Activated CD4-positive, alpha-beta T cell treated with anti-CD3 and anti-CD28 coated beads, Interleukin-2, amount 10 ng/mL, durations not matched to agents 7 days and 5 days (primary cell): Measurements from ENCODE around the gene INSIG1. TPM values are rescaled to one million over a fixed set of nuclear protein-coding genes. Genes with fewer than 3 reads are reported as not detected.

Experiments
- CTCF ChIA-PET: fragments of 350-600 bp; sonication (Branson Sonifier 250); formaldehyde crosslinking; loops from one replicate; lab custom pipeline; 2021; ENCODE audit warnings: antibody characterized with exemption; lab: Charles Lee
- POLR2A ChIA-PET: fragments of 350-600 bp; sonication (Branson Sonifier 250); formaldehyde crosslinking; loops from one replicate; lab custom pipeline; 2021; ENCODE audit warnings: antibody characterized with exemption; lab: Charles Lee
- DNase-seq: peaks from one replicate; pipeline ENCODE4 v3.0.0-alpha.2; 2020
- H3K27ac Mint-ChIP-seq: one replicate; pipeline ENCODE4 v1.8.0; 2021; ENCODE audit warnings: mild to moderate bottlenecking, moderate library complexity, mixed read lengths
- H3K27me3 Mint-ChIP-seq: one replicate; pipeline ENCODE4 v1.8.0; 2021; ENCODE audit warnings: mixed read lengths
- H3K36me3 Mint-ChIP-seq: one replicate; pipeline ENCODE4 v1.8.0; 2021; ENCODE audit warnings: low read depth, mixed read lengths
- H3K4me1 Mint-ChIP-seq: one replicate; pipeline ENCODE4 v1.8.0; 2021; ENCODE audit warnings: mixed read lengths
- H3K4me3 Mint-ChIP-seq: one replicate; pipeline ENCODE4 v1.8.0; 2021; ENCODE audit warnings: mild to moderate bottlenecking, moderate library complexity, mixed read lengths
- H3K9me3 Mint-ChIP-seq: one replicate; pipeline ENCODE4 v1.8.0; 2021; ENCODE audit warnings: mixed read lengths
- total RNA-seq, 2 experiments: library from RNA; stranded (reverse); gene quantifications; one replicate each; pipeline ENCODE4 v1.2.3, GENCODE V29; 2021

Gene INSIG1
- total RNA-seq, 2 experiments from 2014 or later = 69.3 to 71.2 TPM

DNA sequence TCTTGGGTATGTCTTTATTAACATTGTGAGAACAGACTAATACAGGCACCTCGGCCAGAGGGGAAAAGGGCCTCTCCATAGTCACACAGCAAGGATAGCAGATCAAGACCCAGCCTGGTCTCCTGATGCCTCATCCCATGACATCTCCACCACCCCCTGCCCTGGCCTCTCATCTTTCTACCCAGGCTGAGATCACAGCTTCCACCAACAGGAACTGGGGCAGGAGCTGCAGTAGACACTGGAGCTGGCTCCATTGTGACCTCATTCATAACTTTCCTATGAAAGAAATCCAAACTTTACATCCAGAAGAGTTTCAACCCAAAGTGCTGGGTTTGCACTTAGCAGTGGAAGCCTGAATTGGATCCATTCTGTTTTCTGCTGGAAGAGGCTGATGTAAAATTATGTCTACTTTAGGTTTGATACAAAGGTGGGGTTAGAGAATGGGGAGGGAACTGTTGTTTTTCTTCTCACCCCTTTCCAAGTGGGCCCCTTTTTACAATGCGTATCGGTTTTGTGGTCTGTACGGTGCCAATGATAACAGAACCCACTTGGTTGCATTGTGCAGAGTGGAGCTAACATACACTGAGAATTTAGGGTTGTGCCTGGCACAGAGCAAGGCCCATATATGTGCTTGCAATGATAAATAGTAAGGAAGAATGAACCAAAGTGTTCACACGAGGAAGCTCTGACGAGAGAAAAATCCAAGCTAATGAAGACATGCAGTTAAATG, 28.6 kb upstream of the INSIG1 start:
- POLR2A ChIA-PET = no interaction called here
- no peak overlapping the region for H3K27ac Mint-ChIP-seq
- no peaks in the 10 kb centered on the region for H3K36me3 Mint-ChIP-seq
- no peaks in the 10 kb centered on the region for H3K9me3 Mint-ChIP-seq
- H3K4me1 Mint-ChIP-seq = peaks cover 9% of the 10 kb centered on the region
- H3K4me3 Mint-ChIP-seq = no peak overlapping the region
- peaks cover 1% of the 10 kb centered on the region for H3K27me3 Mint-ChIP-seq
- DNase-seq = no peak
- CTCF ChIA-PET = interaction anchor here (0.8 to 1.5 kb wide), 4 partner anchors 9 to 30 kb away, joined by 3 read pairs; no protein-coding TSS in a partner anchor

GRCh38 chr7:155269766-155270585, 27.7 kb upstream of the INSIG1 start:
- H3K4me3 Mint-ChIP-seq = no peak overlapping the region
- H3K27me3 Mint-ChIP-seq = peaks cover 5% of the 10 kb centered on the region
- POLR2A ChIA-PET = no interaction called here
- H3K9me3 Mint-ChIP-seq = no peaks in the 10 kb centered on the region
- no peaks in the 10 kb centered on the region for H3K36me3 Mint-ChIP-seq
- H3K27ac Mint-ChIP-seq = peak overlapping the region; percentile 47
- no peak for DNase-seq
- H3K4me1 Mint-ChIP-seq = peaks cover 9% of the 10 kb centered on the region
- CTCF ChIA-PET = interaction anchor here (0.8 to 1.5 kb wide), 4 partner anchors 8 to 30 kb away, joined by 3 read pairs; no protein-coding TSS in a partner anchor

GRCh38 chr7:155270861-155271260, 26.8 kb upstream of the INSIG1 start:
- no peak for DNase-seq
- POLR2A ChIA-PET = no interaction called here
- Mint-ChIP-seq H3K36me3 (no peaks in the 10 kb centered on the region), H3K27me3 (peaks cover 9% of the 10 kb centered on the region), H3K9me3 (no peaks in the 10 kb centered on the region), H3K4me1 (peaks cover 9% of the 10 kb centered on the region), H3K4me3 (no peak overlapping the region), H3K27ac (no peak overlapping the region)
- CTCF ChIA-PET = interaction anchor here (0.7 to 1.5 kb wide), 2 partner anchors 19 to 82 kb away, joined by 3 read pairs; no protein-coding TSS in a partner anchor

GRCh38 chr7:155274633-155275355, 22.9 kb upstream of the INSIG1 start:
- no peak overlapping the region for H3K27ac Mint-ChIP-seq
- peaks cover 14% of the 10 kb centered on the region for H3K4me1 Mint-ChIP-seq
- H3K36me3 Mint-ChIP-seq = no peaks in the 10 kb centered on the region
- POLR2A ChIA-PET = no interaction called here
- DNase-seq = no peak
- no peaks in the 10 kb centered on the region for H3K9me3 Mint-ChIP-seq
- no peak overlapping the region for H3K4me3 Mint-ChIP-seq
- CTCF ChIA-PET = interaction anchor here (1.0 to 1.1 kb wide), 2 partner anchors 14 to 24 kb away, joined by 3 read pairs; no protein-coding TSS in a partner anchor
- peaks cover 21% of the 10 kb centered on the region for H3K27me3 Mint-ChIP-seq

- Mint-ChIP-seq H3K4me3 (no peak overlapping the region), H3K27ac (no peak overlapping the region), H3K9me3 (no peaks in the 10 kb centered on the region), H3K36me3 (no peaks in the 10 kb centered on the region), H3K27me3 (peaks cover 21% of the 10 kb centered on the region), H3K4me1 (peaks cover 16% of the 10 kb centered on the region)
- ChIA-PET POLR2A (no interaction called here), CTCF (interaction anchor here (0.6 to 1.3 kb wide), 6 partner anchors 9 to 355 kb away, joined by 3 to 6 read pairs (median 4); no protein-coding TSS in a partner anchor)
- DNase-seq = no peak
These were observed 21.5 kb upstream of the INSIG1 start for GRCh38 chr7:155276042-155276799.

- no peak for DNase-seq
- H3K4me3 Mint-ChIP-seq = no peak overlapping the region
- H3K36me3 Mint-ChIP-seq = no peaks in the 10 kb centered on the region
- peaks cover 21% of the 10 kb centered on the region for H3K27me3 Mint-ChIP-seq
- ChIA-PET CTCF (interaction anchor here (0.6 to 1.3 kb wide), 3 partner anchors 29 to 355 kb away, joined by 3 to 6 read pairs (median 3); no protein-coding TSS in a partner anchor), POLR2A (no interaction called here)
- H3K9me3 Mint-ChIP-seq = no peaks in the 10 kb centered on the region
- H3K4me1 Mint-ChIP-seq = peaks cover 17% of the 10 kb centered on the region
- no peak overlapping the region for H3K27ac Mint-ChIP-seq
These were observed 20.8 kb upstream of the INSIG1 start for GRCh38 chr7:155276800-155277375.

DNA sequence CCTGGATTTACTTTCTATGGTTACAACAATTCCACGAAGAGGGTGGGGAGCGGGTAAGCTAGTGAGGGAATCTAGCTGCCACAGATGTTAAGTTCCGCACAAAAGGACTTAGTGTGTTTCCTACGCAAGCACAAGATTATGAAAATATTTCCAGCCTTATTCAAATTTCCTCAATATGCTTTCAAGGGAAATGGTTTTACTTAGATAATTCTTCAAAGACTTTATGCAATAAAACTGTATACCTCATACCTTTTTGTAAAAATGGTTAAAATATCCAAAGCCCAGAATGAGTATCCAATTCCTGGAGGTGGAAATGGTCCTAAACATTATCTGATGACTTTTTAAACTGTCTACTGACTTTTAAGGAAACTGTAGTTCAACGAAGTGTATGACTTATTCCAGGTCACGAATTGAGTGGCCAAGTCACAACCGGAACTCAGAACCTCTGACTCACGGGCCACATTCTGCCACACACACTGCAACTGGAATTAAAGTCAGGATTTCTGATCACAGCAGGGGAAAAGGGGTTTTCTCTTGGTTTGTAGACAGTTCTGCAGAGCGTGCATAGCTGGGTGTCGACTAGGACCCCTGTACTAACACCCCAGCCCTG, 20.2 kb upstream of the INSIG1 start:
- Mint-ChIP-seq H3K9me3 (no peaks in the 10 kb centered on the region), H3K4me3 (no peak overlapping the region), H3K36me3 (no peaks in the 10 kb centered on the region), H3K4me1 (peaks cover 19% of the 10 kb centered on the region), H3K27ac (no peak overlapping the region), H3K27me3 (peaks cover 21% of the 10 kb centered on the region)
- DNase-seq = no peak
- CTCF ChIA-PET = interaction anchor here (1.0 kb wide), 1 partner anchor 8 kb away, joined by 3 read pairs; no protein-coding TSS in a partner anchor
- POLR2A ChIA-PET = no interaction called here

GRCh38 chr7:155278921-155279320, 18.8 kb upstream of the INSIG1 start:
- Mint-ChIP-seq H3K27me3 (peaks cover 21% of the 10 kb centered on the region), H3K9me3 (no peaks in the 10 kb centered on the region), H3K36me3 (no peaks in the 10 kb centered on the region), H3K4me1 (peaks cover 33% of the 10 kb centered on the region), H3K27ac (no peak overlapping the region), H3K4me3 (no peak overlapping the region)
- ChIA-PET CTCF (interaction anchor here (1.1 to 1.7 kb wide), 2 partner anchors 11 to 15 kb away, joined by 3 to 4 read pairs; no protein-coding TSS in a partner anchor), POLR2A (no interaction called here)
- DNase-seq = no peak

DNA sequence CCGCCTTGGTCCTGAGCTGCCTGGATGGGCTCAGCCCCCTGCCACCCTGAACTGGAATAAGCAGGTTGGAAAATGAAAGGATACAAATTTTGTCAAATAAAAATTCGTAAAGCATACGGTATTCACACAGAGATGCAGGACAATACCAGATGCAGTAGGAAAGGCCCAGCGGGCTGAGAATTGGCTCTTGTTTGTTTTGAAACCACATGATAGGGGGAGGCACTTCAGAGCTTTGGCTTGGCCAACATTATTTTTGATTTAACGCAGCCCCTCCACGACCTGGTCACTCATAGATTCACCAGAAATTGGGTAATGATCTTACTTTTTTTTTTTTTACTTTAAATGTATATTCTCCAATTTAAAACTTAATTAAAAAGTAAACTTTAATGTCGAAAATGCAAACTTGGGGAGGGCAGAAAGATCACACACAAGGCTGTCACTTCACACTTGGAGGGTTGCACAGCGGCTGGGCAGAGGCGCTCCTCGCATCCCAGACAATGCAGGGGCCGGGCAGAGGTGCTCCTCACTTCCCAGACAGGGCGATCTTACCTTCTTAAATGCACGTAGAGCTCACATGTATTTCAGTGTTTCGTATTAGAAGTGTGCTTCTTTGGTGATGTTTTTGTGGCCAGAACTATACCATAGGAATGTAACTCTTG, 17.8 kb upstream of the INSIG1 start:
- H3K4me3 Mint-ChIP-seq = no peak overlapping the region
- CTCF ChIA-PET = interaction anchor here (0.6 kb wide), 1 partner anchor 1096 kb away, joined by 3 read pairs; no protein-coding TSS in a partner anchor
- no peaks in the 10 kb centered on the region for H3K36me3 Mint-ChIP-seq
- no peaks in the 10 kb centered on the region for H3K9me3 Mint-ChIP-seq
- peaks cover 17% of the 10 kb centered on the region for H3K27me3 Mint-ChIP-seq
- no peak for DNase-seq
- POLR2A ChIA-PET = no interaction called here
- H3K27ac Mint-ChIP-seq = no peak overlapping the region
- H3K4me1 Mint-ChIP-seq = peaks cover 42% of the 10 kb centered on the region

DNA sequence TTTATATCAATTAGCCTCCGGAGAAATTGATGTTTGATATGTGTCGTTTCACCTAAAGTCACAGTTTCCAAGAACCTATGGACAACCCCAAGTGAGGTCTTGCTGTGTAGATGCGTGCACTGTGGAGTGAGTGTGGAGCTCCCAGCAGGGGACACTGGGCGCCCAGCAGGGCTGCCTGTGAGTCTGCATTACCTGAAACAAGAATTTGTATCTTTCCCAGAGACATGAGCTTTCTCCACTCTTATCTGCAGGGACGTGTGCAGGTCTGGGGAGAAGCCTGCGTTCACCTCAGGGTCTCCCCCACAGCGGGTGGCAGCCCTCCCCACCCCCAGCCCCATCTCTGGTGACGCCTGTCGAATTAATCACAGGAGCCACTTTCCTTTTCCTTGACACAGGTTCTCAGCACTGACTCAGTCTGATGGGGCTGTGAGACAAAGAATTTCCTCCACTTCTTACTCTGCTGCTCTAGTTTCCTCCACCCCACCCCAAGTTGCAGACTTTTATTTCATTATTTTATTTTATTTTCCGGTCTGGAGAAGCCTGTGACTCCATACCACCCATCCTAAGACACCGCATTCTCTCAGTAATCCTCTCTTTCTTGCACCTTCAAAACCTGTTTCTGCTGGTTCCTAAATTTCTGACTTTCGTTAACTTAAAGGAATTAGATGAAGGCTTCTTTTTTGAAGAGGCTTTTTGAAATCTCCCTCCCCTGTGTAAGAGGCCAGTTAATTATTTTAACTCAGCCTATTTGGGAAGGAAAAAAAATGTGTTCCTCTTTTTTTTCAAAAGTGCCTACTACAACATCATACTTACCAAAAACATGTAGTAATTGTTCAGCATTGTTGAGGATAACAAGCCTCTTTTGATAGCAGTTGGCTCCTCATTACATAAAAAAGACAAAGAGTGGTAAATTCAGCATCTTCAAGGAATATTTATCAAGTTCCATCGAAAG, 17.0 kb upstream of the INSIG1 start:
- ChIA-PET CTCF (no interaction called here), POLR2A (no interaction called here)
- H3K4me1 Mint-ChIP-seq = peaks cover 50% of the 10 kb centered on the region
- H3K4me3 Mint-ChIP-seq = no peak overlapping the region
- peaks cover 12% of the 10 kb centered on the region for H3K27me3 Mint-ChIP-seq
- no peaks in the 10 kb centered on the region for H3K9me3 Mint-ChIP-seq
- H3K36me3 Mint-ChIP-seq = peaks cover 1% of the 10 kb centered on the region
- DNase-seq = no peak
- no peak overlapping the region for H3K27ac Mint-ChIP-seq
